ENCODE results near the gene PDPN. TPM values are rescaled to one million over a fixed set of nuclear protein-coding genes. Genes with fewer than 3 reads are reported as not detected.

The PDPN gene
- total RNA-seq, 6 experiments from 2014 or later = 0.11 to 1.1 (median 0.45) TPM

DNA sequence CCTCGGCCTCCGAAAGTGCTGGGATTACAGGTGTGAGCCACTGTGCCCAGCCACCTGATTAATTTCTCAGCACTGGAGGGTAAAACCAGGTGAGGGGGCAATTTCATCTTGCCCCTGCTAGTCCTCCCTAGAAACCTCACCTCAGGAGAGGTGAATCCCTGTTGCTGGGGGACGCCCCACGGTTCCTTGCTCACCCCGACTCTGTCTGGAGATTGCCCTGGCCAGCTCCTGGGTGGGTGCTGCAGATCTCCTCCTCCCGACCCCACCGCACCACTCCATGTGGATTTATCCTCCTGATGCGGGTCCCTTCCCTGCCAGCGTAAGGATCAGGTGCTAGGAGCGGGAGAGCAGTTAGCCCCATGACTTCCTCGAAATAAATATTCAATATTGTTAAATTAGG, 34.9 kb downstream of the PDPN start:
- Histone ChIP-seq H3K27ac (no peak overlapping the region), H3K4me1 (no peaks in the 10 kb centered on the region), H3K27me3 (no peaks in the 10 kb centered on the region), H3K4me3 (no peak overlapping the region), H3K9me3 (no peaks in the 10 kb centered on the region), H3K36me3 (no peaks in the 10 kb centered on the region)
- ATAC-seq (no peak), DNase-seq (no peak)
- TF ChIP-seq POLR2A (IDR thresholded peaks at IDR 0.05) = no peak
- TF ChIP-seq CTCF (IDR thresholded peaks at IDR 0.05) = no peak
- intact Hi-C loops (cut with DNase I) = no loop called here
- WGBS (ENCODE audit: insufficient coverage, low coverage, low lambda C conversion rate, missing lambda C conversion rate) = 81% methylated on average over 5 of the region's 11 CpGs

DNA sequence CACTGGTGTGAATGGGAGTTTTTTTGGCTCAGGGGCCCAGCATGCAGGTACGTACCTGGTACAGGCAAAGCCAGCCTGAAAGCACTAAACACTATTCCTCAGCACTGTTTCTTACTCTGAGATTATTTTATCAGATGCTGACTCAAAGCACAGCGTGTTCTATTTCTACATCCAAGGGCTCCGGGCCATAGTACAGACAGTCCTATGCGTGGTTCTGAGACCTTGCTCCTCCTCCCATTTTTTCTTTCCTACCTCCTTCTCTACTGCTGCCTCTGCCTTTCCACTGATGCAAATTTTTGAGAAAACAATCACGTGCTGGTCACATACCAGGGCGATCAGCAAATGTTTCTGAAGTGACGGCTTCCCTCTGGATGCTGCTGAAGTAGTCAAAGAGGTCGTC, 36.3 kb downstream of the PDPN start:
- Histone ChIP-seq H3K9me3 (no peaks in the 10 kb centered on the region), H3K36me3 (no peaks in the 10 kb centered on the region), H3K4me3 (no peak overlapping the region), H3K27me3 (no peaks in the 10 kb centered on the region), H3K27ac (no peak overlapping the region), H3K4me1 (no peaks in the 10 kb centered on the region)
- WGBS (ENCODE audit: insufficient coverage, low coverage, low lambda C conversion rate, missing lambda C conversion rate) = 43% methylated on average over 8 of the region's 8 CpGs
- ATAC-seq (no peak), DNase-seq (no peak)
- intact Hi-C loops (cut with DNase I) = no loop called here
- TF ChIP-seq POLR2A (IDR thresholded peaks at IDR 0.05) (no peak), CTCF (IDR thresholded peaks at IDR 0.05) (no peak)

GRCh38 chr1:13620825-13621224, 37.2 kb downstream of the PDPN start:
- 52% methylated on average over 5 of the region's 5 CpGs for WGBS (ENCODE audit: insufficient coverage, low coverage, low lambda C conversion rate, missing lambda C conversion rate)

DNA sequence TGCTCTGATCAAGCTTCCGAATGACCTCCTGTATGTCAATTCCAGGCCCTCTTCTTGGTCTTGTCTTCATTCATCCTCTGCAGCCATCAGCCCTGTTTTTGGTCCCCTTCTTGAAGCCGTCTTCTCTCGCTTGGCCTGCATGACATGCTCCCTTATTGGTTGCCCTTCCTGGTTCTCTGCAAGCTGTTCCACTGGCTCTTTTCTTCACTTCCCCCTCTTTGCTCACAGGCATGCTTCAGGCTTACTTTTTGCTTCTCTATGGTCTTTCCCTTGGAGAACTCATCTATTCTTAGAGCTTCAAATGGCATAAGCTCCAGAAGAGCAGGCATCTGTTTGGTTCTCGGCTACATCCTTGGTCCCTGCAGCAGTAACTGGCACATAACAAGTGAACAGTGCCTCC, 38.8 kb downstream of the PDPN start:
- 71% methylated on average over 4 of the region's 4 CpGs for WGBS (ENCODE audit: insufficient coverage, low coverage, low lambda C conversion rate, missing lambda C conversion rate)

More at GRCh38 chr1:13620825-13621224, 37.2 kb downstream of the PDPN start:
- intact Hi-C loops (cut with DNase I) = no loop called here
- no peaks in the 10 kb centered on the region for H3K4me1 ChIP-seq
- H3K36me3 ChIP-seq = no peaks in the 10 kb centered on the region
- H3K27me3 ChIP-seq = no peaks in the 10 kb centered on the region
- H3K27ac ChIP-seq = no peak overlapping the region
- no peak for ATAC-seq
- no peak for TF ChIP-seq POLR2A (IDR thresholded peaks at IDR 0.05)
- TF ChIP-seq CTCF (IDR thresholded peaks at IDR 0.05) = no peak
- DNase-seq = no peak
- no peaks in the 10 kb centered on the region for H3K9me3 ChIP-seq
- H3K4me3 ChIP-seq = no peak overlapping the region

More for the DNA sequence above, 38.8 kb downstream of the PDPN start:
- Histone ChIP-seq H3K4me3 (no peak overlapping the region), H3K4me1 (no peaks in the 10 kb centered on the region), H3K9me3 (no peaks in the 10 kb centered on the region), H3K36me3 (no peaks in the 10 kb centered on the region), H3K27ac (no peak overlapping the region), H3K27me3 (no peaks in the 10 kb centered on the region)
- TF ChIP-seq CTCF (IDR thresholded peaks at IDR 0.05) (no peak), POLR2A (IDR thresholded peaks at IDR 0.05) (no peak)
- DNase-seq (no peak), ATAC-seq (no peak)
- intact Hi-C loops (cut with DNase I) = no loop called here
